HPDE6-E6E7 (cell line): ENCODE data around the gene TIMM21.

Experiments
- DNase-seq: peaks from one replicate; pipeline ENCODE4 v3.0.0; 2011; ENCODE audit warnings: missing footprints; ENCODE audit errors: extremely low spot score

The TIMM21 gene, protein sequence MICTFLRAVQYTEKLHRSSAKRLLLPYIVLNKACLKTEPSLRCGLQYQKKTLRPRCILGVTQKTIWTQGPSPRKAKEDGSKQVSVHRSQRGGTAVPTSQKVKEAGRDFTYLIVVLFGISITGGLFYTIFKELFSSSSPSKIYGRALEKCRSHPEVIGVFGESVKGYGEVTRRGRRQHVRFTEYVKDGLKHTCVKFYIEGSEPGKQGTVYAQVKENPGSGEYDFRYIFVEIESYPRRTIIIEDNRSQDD

DNA sequence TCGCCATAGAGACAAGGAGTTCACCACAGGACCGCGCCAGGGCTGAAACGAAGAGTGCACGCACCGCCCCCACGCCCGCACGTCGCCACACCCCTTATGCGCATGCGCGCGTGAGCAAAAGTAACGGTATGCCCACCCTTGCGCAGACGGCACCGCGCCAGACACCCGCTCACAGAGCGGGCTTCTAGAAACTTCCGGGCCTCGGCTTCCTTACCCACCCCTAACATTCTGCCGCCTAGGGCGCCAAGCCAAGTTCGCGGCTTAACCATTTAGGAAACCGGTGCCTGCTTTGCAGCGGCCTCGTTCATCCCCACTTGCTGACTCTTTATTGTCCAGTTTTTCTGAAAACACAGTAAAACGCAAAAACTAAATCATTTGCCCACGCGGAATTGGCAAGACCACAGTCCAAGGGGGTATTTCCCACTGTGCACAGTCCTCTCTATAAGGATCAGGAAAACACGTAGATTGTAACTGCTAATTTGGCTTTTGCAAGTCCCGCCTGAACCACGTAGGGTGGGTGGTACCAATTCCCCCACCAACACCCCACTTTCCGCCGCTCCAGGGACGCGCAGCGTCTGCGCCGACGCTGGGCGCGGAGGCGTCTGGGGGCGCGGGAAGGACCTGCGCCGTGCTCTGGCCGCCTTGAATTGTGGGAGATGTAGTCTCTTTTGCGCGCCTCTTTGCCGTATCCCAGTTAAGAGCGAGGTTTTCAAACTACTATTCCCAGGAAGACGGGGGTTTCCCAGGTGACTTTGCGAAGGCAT lies at the start of gene TIMM21, which contains the start of gene FBXO15:
TSS of gene TIMM21 (plus strand) at position 745 of the 764 bp plus-strand sequence. CDS start 286 bp downstream, outside the sequence.
TSS of gene FBXO15 (minus strand) at position 56 of the 764 bp plus-strand sequence. CDS start at position 7, 49 bp downstream.
- DNase-seq, result peak; percentile 89

DNA sequence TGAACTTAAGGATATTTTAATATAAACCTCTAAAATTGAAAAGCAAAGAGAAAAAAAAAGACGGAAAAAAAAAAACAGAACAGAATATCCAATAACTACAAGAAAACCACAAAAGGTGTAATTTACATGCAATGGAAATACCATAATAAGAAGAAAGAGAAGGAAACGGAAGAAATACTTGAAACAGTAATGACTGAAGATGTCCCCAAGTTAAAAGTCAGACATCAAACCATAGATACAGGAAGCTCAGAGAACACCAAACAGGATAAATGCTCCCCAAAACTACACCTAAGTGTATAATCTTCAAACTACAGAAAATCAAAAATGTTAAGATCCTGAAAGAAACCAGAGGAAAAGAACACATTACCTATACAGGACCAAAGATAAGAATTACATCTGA lies 39.9 kb upstream of the TIMM21 start:
- no peak for DNase-seq

DNA sequence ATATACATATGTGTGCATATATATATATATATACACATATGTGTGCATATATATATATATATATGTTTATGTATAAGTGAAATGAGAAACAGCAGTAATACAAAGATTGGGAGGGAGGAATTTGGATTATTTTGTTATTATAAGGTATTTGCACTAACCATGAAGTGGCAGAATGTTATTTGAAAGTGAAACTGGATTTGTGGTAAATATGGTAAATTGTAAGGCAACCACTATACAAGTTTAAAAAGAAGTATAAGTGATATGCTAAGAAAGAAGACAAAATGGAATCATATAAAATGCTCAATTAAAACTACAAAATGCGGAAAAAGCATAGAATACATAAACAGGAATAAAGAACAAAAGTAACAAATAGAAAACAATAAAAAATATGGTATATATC lies 38.2 kb upstream of the TIMM21 start:
- no peak for DNase-seq

DNA sequence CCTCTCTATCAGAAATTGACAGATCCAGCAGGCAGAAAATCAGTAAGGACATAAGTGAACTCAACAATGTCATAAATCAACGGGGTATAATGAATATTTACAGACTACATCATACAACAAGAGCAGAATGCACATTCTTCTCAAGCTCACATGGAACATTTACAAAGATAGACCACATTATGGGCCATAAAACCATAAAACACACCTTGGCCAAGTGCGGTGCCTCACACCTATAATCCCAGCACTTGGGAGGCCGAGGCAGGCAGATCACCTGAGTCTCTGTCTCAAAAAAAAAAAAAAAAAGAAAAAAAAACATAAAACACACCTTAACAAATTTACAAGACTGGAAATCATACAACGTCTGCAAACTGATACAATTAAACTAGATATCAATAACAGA lies 37.3 kb upstream of the TIMM21 start:
- no peak for DNase-seq

DNA sequence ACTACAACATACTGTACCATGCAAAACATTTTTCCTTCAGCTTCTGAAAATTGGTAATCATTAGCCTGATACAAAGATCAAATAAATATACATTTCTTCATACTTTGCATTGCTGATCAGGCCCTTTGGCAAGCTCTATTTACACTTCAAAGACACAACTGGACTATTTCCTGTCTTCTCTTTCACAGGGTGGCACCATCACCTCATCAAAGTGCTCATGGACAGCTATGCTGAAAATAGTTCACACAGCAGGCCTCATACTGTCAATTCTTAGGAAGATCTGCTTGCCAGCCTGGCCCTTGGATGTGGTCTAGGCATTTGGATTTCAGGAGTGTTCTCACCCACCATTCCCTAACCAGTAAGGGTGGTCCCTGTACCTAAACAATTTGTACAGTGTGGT lies 34.6 kb upstream of the TIMM21 start:
- no peak for DNase-seq

DNA sequence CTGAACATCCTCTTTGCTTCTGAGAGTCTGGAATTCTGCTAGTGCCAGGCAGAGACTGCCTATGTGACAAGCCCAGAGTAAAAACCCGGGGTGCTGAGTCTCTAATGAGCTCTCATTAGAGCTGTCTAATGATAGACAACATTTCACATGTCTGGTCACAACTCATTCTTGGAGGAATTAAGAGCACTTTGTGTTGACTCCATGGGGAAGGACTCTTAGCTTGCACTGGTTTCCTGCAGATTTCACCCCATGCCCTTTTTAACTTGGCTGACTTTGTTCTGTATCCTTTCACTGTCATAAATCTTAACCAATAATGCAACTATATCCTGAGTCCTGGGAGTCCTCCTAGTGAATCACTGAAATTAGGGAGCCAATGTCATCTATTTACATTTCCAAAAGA lies 34.2 kb upstream of the TIMM21 start:
- DNase-seq, result no peak

DNA sequence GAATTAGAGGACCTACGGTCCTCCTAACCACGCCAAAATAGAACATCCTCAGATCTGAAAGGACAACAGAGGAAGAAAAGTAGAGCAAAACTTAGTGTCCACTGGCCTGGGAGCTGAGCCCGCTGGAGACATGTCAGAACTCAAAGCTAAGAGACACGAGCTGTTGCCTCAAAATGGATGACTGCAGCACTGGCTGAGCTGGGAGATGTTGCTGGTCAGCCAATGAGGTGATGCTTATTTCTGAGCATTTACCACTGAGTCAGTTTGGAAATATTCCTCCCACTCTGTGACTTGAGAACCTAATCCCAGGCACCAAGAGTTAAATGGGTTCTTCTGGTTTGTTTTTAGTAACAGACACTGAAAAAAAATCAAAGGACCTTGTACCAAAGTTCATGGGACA lies 33.3 kb upstream of the TIMM21 start:
- no peak for DNase-seq

DNA sequence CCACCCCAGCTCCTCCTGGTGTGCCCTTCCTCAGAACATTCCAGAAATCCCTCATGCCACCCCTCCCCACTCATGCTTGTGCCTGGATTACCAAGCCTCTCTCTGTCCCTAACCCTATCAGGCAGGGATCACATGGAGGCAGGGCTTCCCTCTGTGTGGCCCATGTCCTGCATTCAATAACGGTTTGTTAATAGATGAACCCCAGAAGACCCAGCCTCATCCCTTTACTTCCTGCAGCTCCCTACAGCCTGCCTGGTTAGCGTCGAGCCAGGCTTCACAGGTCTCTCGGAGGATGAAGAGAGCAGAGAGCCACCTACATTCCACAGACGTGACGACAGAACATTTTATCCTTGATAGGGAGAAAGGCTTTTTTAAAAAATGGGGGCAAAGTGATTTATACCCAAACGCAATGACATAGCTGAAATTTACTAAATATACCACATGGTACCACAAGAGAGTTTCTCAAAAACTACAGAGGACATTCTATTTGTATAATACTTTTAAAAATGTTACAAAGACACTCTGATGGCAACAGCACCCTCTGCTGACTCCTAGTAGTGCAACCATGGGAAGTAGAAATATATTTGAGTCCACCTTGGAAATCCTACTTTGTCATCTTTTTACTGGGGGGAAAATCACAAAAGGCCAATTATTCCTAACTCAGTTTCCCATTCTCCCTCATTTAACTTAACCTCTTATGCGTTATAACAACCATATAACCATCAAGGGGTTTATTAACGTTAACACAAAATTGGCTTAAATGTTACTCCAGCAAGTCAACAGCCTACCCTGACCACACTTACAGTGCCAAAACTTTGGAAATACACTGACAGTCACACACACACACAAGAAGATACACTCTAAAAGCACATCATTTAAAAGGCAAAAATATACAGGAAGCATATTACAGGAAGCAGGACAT lies 31.4 kb upstream of the TIMM21 start:
- no peak for DNase-seq

DNA sequence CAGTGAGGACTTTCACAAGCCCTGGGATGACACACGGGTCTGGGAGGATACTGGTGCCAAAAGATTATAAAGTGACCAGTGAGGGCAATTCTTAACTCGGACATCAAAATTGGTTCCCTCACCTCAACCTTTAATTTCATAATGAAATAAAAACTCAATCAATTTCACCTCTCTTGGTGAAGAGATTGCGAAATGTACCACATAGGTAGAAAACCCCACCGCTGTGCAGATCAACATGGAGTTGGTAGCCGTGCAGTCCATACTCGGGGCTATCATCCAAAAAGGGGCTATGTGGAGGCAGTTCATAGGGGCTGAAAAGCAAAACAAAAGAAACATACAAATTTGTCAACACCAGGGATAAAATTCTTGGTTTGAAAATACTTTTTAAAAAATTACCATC lies 25.1 kb upstream of the TIMM21 start:
- no peak for DNase-seq

DNA sequence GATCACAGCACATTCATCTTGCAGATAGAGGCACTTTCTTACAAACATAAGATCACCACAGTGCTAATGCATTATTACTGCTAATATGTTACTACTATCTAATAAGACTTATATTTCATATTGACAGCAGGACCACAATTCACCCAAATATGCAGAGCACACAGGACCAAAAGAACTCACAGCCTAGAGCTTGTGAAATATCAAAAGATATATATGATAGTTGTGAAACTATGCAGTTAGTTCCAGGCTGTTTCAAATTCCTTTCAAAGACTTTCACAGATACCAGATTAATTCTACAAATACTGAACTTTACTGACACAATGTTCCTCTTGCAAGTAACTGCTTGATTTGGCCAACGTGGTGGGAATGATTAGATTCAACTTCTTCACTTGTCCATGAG lies 23.7 kb upstream of the TIMM21 start:
- DNase-seq, result no peak

DNA sequence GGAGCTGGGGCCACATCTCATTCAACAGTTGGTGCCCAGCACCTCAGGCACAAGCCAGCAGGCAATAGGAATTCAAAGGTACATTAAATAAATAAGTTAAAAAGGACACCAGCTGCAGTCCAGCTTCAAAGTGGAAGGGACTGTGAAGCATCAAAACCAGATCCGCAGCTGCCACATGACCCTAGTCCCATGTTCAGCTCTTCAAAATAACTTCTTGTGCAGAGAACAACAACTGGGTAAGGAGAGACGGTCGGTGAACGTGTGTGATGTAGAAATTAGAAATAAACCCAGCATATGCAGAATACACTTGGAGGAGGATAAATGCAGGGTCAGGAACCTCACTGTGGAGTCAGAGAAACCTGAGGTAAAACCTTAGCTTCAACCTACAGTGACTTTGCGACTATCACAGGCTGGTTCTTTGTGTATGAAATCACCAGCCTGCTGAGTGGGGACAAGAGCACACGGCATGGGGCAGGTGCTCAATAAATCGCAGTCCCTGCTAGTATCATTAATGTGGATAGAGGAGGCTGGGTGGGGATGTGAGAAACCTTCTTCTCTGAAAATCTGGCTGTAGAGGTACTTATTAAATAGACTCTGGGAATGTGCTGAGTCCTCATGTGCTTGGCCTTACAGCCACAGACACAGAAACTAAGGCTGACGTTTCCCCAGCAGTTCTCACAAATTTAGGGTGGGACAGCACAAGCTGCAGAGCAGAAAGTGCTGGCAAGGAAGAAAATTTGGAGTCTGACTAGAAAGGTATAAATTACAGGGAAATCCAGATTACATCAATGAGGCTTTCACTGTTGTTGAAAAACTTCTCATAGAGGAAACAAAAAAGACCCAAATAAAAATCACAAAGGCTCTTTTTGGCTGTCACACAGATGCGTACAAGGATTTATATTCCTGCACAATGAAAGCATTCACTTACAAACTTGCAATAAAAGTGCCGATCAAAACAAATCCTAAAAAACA lies 21.4 kb upstream of the TIMM21 start:
- DNase-seq, result no peak

DNA sequence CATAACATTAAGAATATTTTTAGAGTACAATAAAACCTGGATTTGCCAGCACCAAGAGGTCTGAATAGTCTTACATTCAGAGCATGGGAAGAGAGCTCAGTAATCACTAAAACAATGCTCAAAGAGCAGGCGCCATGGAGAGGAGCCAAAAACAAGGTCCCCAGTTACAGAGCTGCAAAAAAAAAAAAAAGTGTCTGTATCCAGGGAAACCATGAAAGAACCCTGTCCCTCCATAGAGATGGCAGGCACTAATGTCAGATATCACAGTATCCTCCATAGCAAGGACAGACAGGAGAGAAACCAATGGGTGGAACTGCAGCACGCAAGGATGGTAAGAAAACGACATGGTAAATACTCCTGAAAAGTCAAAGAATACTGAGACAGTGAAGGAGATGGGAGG lies 20.2 kb upstream of the TIMM21 start:
- no peak for DNase-seq

DNA sequence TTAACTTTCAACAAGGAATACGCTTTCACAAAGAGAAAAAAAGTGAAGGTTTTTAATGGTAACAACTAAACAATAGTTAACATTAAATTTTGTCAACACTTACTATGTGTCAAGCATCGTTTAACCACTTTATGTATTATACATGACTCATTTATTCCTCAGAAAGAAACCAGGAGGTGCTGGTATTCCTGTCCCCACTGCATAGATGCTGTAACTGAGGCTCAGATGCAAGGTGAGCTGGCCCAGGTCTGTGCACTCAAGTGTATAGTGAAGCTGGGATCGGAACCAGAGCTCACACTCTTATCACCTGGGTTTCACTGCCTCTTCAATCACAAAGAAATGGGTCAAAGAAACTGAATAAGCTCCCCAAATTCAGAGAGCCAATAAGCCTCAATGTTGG lies 17.2 kb upstream of the TIMM21 start:
- no peak for DNase-seq

DNA sequence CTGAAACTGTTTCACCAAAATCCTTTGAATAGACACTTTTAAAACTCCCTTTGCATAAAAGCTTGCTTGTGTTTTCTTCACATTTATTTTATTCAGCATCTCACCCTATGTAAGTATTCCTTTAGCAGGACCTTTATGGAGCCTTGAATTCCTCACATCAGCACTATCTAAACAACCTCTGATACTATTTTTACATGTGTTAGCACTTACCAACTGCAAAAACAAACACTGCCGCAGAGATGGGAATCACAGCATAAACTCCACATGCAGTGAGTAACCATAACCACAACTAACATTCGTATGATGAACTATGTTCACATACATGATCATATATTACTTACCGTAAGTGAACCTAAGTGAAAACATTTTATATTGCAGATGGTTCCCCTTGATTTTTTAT lies 16.1 kb upstream of the TIMM21 start:
- DNase-seq, result no peak

DNA sequence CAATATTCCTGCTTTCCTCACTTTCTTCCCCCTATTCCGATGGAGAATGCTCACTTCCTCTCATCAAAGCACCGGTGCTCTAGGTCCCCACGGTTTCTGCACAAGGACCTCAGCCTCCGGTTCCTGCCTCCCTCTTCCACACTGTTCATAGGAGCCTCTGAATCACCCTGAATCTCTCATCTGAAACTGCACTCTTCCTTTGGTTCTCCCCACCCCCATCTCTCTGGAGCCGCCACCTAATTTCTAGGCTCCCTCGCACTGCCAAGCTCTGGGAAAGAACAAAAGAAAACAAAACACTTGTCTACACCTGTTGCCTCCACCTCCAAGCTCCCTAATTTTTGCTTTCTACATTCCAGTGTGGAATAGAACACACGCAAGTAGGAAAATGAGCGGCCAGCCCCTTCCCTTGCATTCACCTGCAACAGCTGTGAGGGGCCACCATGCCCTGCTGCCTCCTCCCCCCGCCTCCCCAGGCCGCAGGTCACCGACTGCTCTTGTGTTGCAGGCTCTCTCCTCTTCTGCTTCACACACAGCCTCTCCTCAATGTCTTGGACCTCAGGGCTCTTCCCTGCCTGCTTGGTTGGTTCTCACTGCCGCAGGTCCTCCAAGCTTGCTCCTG lies 10.3 kb upstream of the TIMM21 start:
- no peak for DNase-seq

DNA sequence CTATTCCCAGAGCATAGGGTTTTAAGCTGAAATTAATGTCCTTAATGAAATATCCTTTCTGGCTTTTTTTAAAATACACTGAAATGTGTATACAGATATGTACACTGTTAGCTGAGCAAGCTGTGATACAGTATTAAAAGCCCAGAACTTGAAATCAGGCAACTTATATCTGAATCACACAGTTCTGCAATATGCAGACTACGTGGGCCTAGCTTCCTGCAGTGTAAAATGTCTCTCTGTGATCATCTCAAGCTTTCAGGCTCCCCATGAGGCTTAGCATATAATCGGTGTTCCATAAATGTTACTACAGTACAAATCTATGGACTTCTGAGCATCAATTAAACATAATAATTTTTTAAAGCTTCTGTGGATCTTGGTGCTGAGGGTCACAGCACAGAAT lies 8.9 kb upstream of the TIMM21 start:
- no peak for DNase-seq

DNA sequence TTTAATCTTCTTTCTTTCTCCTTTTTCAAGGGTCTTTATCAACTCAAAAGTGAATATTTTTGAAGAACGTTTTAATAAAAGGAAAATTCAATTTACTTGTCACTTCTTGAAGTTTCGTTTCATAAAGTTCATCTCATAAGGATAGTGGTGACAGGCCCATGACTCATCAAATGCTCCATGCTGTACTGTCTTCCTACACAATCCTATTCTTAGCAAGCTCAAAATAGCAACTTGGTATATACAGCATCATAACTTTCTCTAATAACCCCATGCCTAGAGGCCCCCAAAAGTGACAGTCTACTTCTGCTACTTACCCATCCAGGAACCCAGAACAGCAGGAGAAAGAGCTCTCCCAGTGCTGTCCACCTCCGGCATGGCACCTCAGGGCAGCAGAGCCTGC lies 8.4 kb upstream of the TIMM21 start:
- peak; percentile 59 for DNase-seq

DNA sequence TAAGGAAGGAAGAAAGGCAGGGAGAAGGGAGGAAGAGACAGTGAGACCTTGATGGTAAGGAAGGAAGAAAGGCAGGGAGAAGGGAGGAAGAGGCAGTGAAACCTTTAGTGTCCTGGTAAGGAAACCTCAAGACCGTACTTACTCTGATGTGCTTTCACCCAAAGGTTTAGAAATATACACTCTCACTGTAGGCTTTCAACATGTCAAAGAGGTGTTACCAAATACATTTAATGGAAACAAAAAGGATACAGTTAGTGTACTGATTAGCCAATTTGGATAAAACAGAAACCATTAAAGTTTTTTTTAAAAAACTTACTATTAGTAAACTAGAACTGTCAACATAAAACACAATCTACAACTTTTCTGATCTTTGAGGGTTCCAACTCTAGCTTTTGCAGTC lies 7.7 kb upstream of the TIMM21 start:
- DNase-seq, result no peak

DNA sequence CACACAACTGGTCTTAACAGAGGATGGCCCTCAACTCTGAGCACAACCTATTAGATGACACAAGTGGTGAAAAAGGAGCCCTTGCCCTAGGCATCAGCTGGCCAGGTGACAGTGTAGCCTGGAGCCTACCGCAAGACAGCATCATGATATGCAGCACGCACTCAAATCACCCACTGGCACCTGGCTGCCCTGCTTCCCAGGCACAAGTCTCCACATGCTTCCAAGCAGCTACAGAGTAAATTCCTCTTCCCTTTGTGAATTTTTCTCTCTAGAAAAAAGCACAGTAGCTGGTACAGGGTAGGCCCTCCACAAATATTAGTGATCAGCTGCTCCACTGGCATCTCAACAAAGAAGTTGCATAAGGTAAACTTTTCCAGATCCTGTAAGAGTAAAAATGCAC lies 6.7 kb upstream of the TIMM21 start:
- DNase-seq, result peak; percentile 52

DNA sequence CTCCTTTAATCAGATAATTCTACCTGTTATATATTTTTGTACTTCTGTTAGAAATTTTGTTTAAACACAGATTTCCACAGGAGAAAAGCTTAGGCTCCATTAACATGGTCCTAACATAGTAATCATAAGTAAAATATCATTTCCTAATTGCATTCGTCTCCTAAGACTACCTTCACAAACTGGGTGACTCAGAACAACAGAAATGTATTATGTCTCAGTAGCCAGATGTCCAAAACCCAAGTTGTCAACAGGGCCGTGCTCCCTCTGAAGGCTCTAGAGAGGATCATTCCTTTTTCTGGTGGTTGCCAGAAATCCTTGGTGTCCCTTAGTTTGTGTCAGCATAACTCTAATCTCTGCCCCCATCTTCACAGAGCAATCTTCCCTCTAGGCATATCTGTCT lies 6.1 kb upstream of the TIMM21 start:
- DNase-seq, result no peak

DNA sequence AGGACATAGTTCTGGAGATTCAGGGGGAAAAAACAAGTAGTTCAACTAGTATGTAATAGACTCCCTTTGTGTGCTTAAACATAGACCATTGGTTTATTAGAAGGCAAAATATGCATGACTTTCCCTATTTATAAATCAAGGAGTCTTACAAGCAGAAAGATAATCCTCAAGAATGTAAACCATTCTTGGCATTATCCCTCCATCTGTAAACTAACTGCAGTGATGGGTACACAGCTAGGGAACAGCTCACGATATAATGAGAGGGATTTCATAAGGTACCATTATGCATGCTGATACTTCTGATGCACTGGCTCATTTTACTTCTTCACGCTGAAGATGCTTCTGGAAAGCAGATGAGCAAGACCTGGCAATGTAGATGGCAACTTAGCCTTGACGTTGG lies 1.6 kb upstream of the TIMM21 start:
- no peak for DNase-seq
